K562 treated with DMSO at 1 percent for 4 hours (cell line): ENCODE measurements around the gene SRGAP2C. TPM values are rescaled to one million over a fixed set of nuclear protein-coding genes. Genes with fewer than 3 reads are reported as not detected.

ENCODE experiments used
- total RNA-seq: library from RNA; unstranded; fragments of 300-600 nt; gene quantifications from 2 replicates; pipeline ENCODE4 v1.2.3, GENCODE V29; 2022; ENCODE audit not compliant: insufficient read depth

The SRGAP2C gene
- 5.7 and 7.3 TPM in 2 replicates for total RNA-seq

DNA sequence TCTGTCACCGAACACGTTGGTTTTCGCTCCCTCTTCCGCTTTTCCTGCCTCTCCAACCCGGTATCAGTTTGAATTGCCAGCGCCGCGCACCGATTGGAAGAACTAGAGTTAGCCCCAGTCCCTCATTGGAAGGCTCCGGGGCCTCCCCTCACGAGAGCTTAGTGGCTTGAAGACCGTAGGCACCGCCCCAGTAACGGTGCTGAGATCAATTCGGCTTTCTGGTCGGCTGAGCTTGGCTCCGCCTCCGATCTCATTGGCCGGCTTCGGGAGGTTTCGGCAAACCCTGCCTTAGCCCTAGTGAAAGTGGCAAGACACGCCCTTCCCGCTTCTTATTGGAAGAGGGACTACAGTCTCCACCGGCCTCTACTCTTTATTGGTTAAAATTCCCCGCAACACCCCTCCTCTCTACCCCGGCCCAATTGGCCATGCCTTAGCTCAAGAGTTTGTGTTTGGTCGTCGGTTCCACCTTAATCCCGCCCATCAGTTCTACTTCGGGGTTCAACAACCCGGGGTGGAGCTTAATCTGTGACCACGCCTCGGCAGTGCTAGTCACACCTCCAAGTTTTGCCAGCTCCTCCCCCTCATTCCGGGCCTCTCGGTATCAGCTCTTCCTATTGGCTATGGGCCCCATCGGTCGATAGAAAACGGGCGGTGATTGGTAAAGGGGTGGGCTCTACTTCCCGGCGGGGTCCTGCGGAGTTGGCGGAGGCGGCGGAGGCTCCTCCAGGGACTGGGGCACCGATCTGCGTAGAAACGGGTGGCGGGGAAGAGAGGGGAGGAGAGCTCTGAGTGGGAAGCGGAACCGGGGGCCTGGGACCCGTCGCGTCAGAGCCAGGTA, at the start of gene SRGAP2C, which contains the start of gene FAM72B:
TSS of gene SRGAP2C (plus strand) at position 686 of the 838 bp plus-strand sequence. CDS start 2,472 bp downstream, outside the sequence.
TSS of gene FAM72B (minus strand) at position 51 of the 838 bp plus-strand sequence. CDS start 851 bp downstream, outside the sequence.

Other genes starting within 250 kb of the SRGAP2C start
- gene FAM72B, start 635 bp upstream of the SRGAP2C start, total RNA-seq: 9.5 and 14.4 TPM in 2 replicates